ENCODE data around the gene FHIP1B.

Gene FHIP1B

GRCh38 chr11:6238902-6239301 lies 4.5 kb upstream of the FHIP1B start, which contains the start of gene CNGA4:
TSS of gene CNGA4 (plus strand) at chr11:6239089. CDS start at chr11:6239207, 118 bp downstream.
- DNase-seq (ENCODE audit: low read depth) = no peak

- DNase-seq (ENCODE audit: low read depth) = no peak
Observed at GRCh38 chr11:6237761-6238302, 3.4 kb upstream of the FHIP1B start.

GRCh38 chr11:6237266-6237665 lies 2.8 kb upstream of the FHIP1B start:
- no peak for DNase-seq (ENCODE audit: low read depth)

- no peak for DNase-seq (ENCODE audit: low read depth)
Observed at GRCh38 chr11:6233984-6234386, 451 bp downstream of the FHIP1B start.

GRCh38 chr11:6232899-6233298 lies 1.5 kb downstream of the FHIP1B start:
- no peak for DNase-seq (ENCODE audit: low read depth)

GRCh38 chr11:6229911-6230310 lies 4.5 kb downstream of the FHIP1B start:
- no peak for DNase-seq (ENCODE audit: low read depth)

- DNase-seq (ENCODE audit: low read depth) = no peak
Observed at GRCh38 chr11:6228520-6228919, 5.9 kb downstream of the FHIP1B start.

GRCh38 chr11:6225896-6226295 lies 8.5 kb downstream of the FHIP1B start:
- DNase-seq (ENCODE audit: low read depth) = no peak

GRCh38 chr11:6225024-6225423 lies 9.4 kb downstream of the FHIP1B start:
- DNase-seq (ENCODE audit: low read depth) = no peak

GRCh38 chr11:6224421-6224820 lies 10.0 kb downstream of the FHIP1B start:
- no peak for DNase-seq (ENCODE audit: low read depth)

- no peak for DNase-seq (ENCODE audit: low read depth)
Observed at GRCh38 chr11:6223854-6224253, 10.6 kb downstream of the FHIP1B start.

GRCh38 chr11:6219359-6219758 lies 15.1 kb downstream of the FHIP1B start:
- DNase-seq (ENCODE audit: low read depth) = peak; percentile 92

GRCh38 chr11:6217722-6218121 lies 16.7 kb downstream of the FHIP1B start:
- DNase-seq (ENCODE audit: low read depth) = no peak

- DNase-seq (ENCODE audit: low read depth) = no peak
Observed at GRCh38 chr11:6216501-6216900, 17.9 kb downstream of the FHIP1B start.

GRCh38 chr11:6214530-6214929 lies 19.9 kb downstream of the FHIP1B start:
- no peak for DNase-seq (ENCODE audit: low read depth)

- no peak for DNase-seq (ENCODE audit: low read depth)
Observed at GRCh38 chr11:6210274-6210955, 24.0 kb downstream of the FHIP1B start.

- DNase-seq (ENCODE audit: low read depth) = no peak
Observed at GRCh38 chr11:6209801-6210200, 24.6 kb downstream of the FHIP1B start.

- no peak for DNase-seq (ENCODE audit: low read depth)
Observed at GRCh38 chr11:6206456-6207180, 27.8 kb downstream of the FHIP1B start.

- DNase-seq (ENCODE audit: low read depth) = no peak
Observed at GRCh38 chr11:6205366-6205765, 29.1 kb downstream of the FHIP1B start, which contains the start of gene C11orf42. TSS of gene C11orf42 (plus strand) at chr11:6205557. CDS start at chr11:6205616, 59 bp downstream.

GRCh38 chr11:6204706-6205105 lies 29.7 kb downstream of the FHIP1B start:
- DNase-seq (ENCODE audit: low read depth) = no peak

GRCh38 chr11:6203327-6203726 lies 31.1 kb downstream of the FHIP1B start:
- DNase-seq (ENCODE audit: low read depth) = no peak

- DNase-seq (ENCODE audit: low read depth) = no peak
Observed at GRCh38 chr11:6202041-6202440, 32.4 kb downstream of the FHIP1B start.

GRCh38 chr11:6201481-6201880 lies 33.0 kb downstream of the FHIP1B start:
- DNase-seq (ENCODE audit: low read depth) = no peak

All from GM04504 (cell line).